Hepatocyte (in vitro differentiated cells): ENCODE measurements around the gene LEMD1.

ENCODE experiments used
- EZH2 ChIP-seq: fragments of 200-600 bp; sonication (generic); IDR thresholded peaks from 2 replicates; pipeline ENCODE4 v1.6.1; 2016; ENCODE audit warnings: antibody characterized with exemption, mild to moderate bottlenecking, borderline replicate concordance
- TF ChIP-seq, protein P1 (sequence below): fragments of 200-600 bp; sonication (generic); IDR thresholded peaks from 2 replicates; pipeline ENCODE4 v1.5.1; 2016; ENCODE audit warnings: antibody characterized with exemption, mild to moderate bottlenecking; ENCODE audit not compliant: poor library complexity

GRCh38 chr1:205354259-205355074, 67.4 kb downstream of the LEMD1 start:
- TF ChIP-seq, protein P1, sequence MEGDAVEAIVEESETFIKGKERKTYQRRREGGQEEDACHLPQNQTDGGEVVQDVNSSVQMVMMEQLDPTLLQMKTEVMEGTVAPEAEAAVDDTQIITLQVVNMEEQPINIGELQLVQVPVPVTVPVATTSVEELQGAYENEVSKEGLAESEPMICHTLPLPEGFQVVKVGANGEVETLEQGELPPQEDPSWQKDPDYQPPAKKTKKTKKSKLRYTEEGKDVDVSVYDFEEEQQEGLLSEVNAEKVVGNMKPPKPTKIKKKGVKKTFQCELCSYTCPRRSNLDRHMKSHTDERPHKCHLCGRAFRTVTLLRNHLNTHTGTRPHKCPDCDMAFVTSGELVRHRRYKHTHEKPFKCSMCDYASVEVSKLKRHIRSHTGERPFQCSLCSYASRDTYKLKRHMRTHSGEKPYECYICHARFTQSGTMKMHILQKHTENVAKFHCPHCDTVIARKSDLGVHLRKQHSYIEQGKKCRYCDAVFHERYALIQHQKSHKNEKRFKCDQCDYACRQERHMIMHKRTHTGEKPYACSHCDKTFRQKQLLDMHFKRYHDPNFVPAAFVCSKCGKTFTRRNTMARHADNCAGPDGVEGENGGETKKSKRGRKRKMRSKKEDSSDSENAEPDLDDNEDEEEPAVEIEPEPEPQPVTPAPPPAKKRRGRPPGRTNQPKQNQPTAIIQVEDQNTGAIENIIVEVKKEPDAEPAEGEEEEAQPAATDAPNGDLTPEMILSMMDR = peak; percentile 78
- TF ChIP-seq EZH2 = no peak
